HepG2 (cell line): Measurements from ENCODE around the gene ACSS1. TPM values are rescaled to one million over a fixed set of nuclear protein-coding genes. Genes with fewer than 3 reads are reported as not detected.
A peak's percentile ranks its signal among the peaks of the same experiment; 100 is the strongest.

Source experiments
- AGO1 ChIP-seq: fragments of 200-400 bp; formaldehyde crosslinking; IDR thresholded peaks from 2 replicates; pipeline ENCODE4 v1.6.1; 2017; ENCODE audit warnings: mild to moderate bottlenecking, low read depth, low read length, moderate library complexity; ENCODE audit not compliant: poor library complexity, severe bottlenecking
- CENPX ChIP-seq: sonication (generic); formaldehyde crosslinking; IDR thresholded peaks from 2 replicates; pipeline ENCODE4 v1.9.0; 2021; ENCODE audit warnings: mild to moderate bottlenecking, missing genetic modification reagents, moderate library complexity
- FOXP4 ChIP-seq: sonication (generic); formaldehyde crosslinking; IDR thresholded peaks from 2 replicates; pipeline ENCODE4 v1.4.0; 2020; ENCODE audit warnings: missing genetic modification reagents
- HOMEZ ChIP-seq: IDR thresholded peaks from 2 replicates; pipeline ENCODE4 v1.6.1; 2016; ENCODE audit warnings: low read depth
- IKZF4 ChIP-seq: sonication (generic); formaldehyde crosslinking; IDR thresholded peaks from 2 replicates; pipeline ENCODE4 v1.5.1; 2020; ENCODE audit warnings: borderline replicate concordance, mild to moderate bottlenecking, low read depth, missing genetic modification reagents; ENCODE audit errors: not compliant biosample characterization
- MAX ChIP-seq: IDR thresholded peaks from 2 replicates; pipeline ENCODE4 v1.6.1; 2012; ENCODE audit warnings: inconsistent platforms
- NCOR1 ChIP-seq: fragments of 200-600 bp; sonication (generic); IDR thresholded peaks from 2 replicates; pipeline ENCODE4 v1.7.0; 2017; ENCODE audit warnings: antibody characterized with exemption, low read length, borderline replicate concordance
- NR0B2 ChIP-seq: sonication (generic); formaldehyde crosslinking; IDR thresholded peaks from 2 replicates; pipeline ENCODE4 v1.4.0; 2020; ENCODE audit warnings: mild to moderate bottlenecking, missing genetic modification reagents
- POGK ChIP-seq: sonication (generic); formaldehyde crosslinking; conservative IDR thresholded peaks from 2 replicates; pipeline ENCODE4 v1.8.0; 2022; ENCODE audit warnings: mild to moderate bottlenecking, moderate library complexity, missing genetic modification reagents
- PTBP1 ChIP-seq: fragments of 200-400 bp; formaldehyde crosslinking; IDR thresholded peaks from 2 replicates; pipeline ENCODE4 v1.6.1; 2018; ENCODE audit warnings: low read length, low read depth; ENCODE audit not compliant: poor library complexity, severe bottlenecking
- SP4 ChIP-seq: sonication (generic); formaldehyde crosslinking; IDR thresholded peaks from 2 replicates; pipeline ENCODE4 v1.8.1; 2023; ENCODE audit warnings: mild to moderate bottlenecking, missing genetic modification reagents
- USF2 ChIP-seq, 2 experiments: sonication (generic) in 1 of 2; formaldehyde crosslinking in 1 of 2; IDR thresholded peaks; 2 replicates each; pipeline versions ENCODE4 v1.5.1 to v1.6.1; 2011 to 2020; ENCODE audit warnings: borderline replicate concordance in 1 of 2, low read depth in 1 of 2, low read length in 1 of 2, mild to moderate bottlenecking in 1 of 2, missing genetic modification reagents in 1 of 2, moderate library complexity in 1 of 2
- ZBTB34 ChIP-seq: sonication (generic); formaldehyde crosslinking; IDR thresholded peaks from 2 replicates; pipeline ENCODE4 v1.8.0; 2022; ENCODE audit warnings: mild to moderate bottlenecking, missing genetic modification reagents
- ZBTB37 ChIP-seq: sonication (generic); formaldehyde crosslinking; IDR thresholded peaks from 2 replicates; pipeline ENCODE4 v1.4.0; 2020; ENCODE audit warnings: mild to moderate bottlenecking, missing genetic modification reagents
- ZNF510 ChIP-seq: sonication (generic); formaldehyde crosslinking; IDR thresholded peaks from 2 replicates; pipeline ENCODE4 v1.4.0; 2020; ENCODE audit warnings: low read depth, mild to moderate bottlenecking, missing genetic modification reagents
- ZSCAN21 ChIP-seq: sonication (generic); formaldehyde crosslinking; IDR thresholded peaks from 2 replicates; pipeline ENCODE4 v1.8.0; 2022; ENCODE audit warnings: mild to moderate bottlenecking, missing genetic modification reagents, moderate library complexity, borderline replicate concordance
- polyA plus RNA-seq, 8 experiments: library from polyadenylated mRNA; depleted of rRNA in 3 of 8; stranded (reverse) in 7 of 8; unstranded in 1 of 8; fragments of >200 nt; fragmentation: Illumina TruSeq in 4 of 8; extraction: Trizol in 4 of 8; gene quantifications; 2 replicates each; pipeline versions ENCODE4 v1.2.1 to v1.2.3, GENCODE V29; 2011 to 2016; ENCODE audit warnings: low read depth in 4 of 8, missing spikeins in 1 of 8, mixed read lengths in 1 of 8; ENCODE audit not compliant: insufficient read depth in 1 of 8
- total RNA-seq, 5 experiments: library from RNA; depleted of rRNA; stranded (reverse); fragments of >200 nt; fragmentation: Illumina TruSeq; extraction: Trizol; gene quantifications; 2 replicates each; pipeline ENCODE4 v1.2.3, GENCODE V29; 2016; ENCODE audit warnings: low read depth in 1 of 5

Gene ACSS1
- total and polyA plus RNA-seq, 2 of the 13 experiments (the other 11 are each of a cell fraction or from before 2014, with no cell fraction given) = 15.2 to 41.6 TPM

GRCh38 chr20:25032065-25032477 is 25.9 kb downstream of the ACSS1 start (continued):
- TF ChIP-seq PTBP1 (peak; percentile 72), ZNF510 (CRISPR knock-in tag) (no peak), POGK (0 out of 2 replicates have a peak, but pooled peaks have one; percentile 9), ZBTB37 (CRISPR knock-in tag) (no peak), CENPX (CRISPR knock-in tag) (no peak), ZBTB34 (0 out of 2 replicates have a peak, but pooled peaks have one; percentile 5), HOMEZ (CRISPR knock-in tag) (no peak), MAX (0 out of 2 replicates have a peak, but pooled peaks have one; percentile 8), IKZF4 (CRISPR knock-in tag) (peak; percentile 18), NCOR1 (no peak), FOXP4 (no peak), SP4 (CRISPR knock-in tag) (0 out of 2 replicates have a peak, but pooled peaks have one; percentile 17), NR0B2 (no peak), ZSCAN21 (CRISPR knock-in tag) (peak; percentile 69; the same call in 1 of the 2 replicates), AGO1 (no peak), USF2 (IDR thresholded peaks at IDR 0.05; ENCODE audit: low read depth, low read length) (peak; percentile 84), USF2 (CRISPR knock-in tag; IDR thresholded peaks at IDR 0.05; ENCODE audit: borderline replicate concordance) (peak; percentile 82; the same call in 1 of the 2 replicates)
